Heart left ventricle (tissue), 16 donors: ENCODE data around the gene TXK. TPM values are rescaled to one million over a fixed set of nuclear protein-coding genes. Genes with fewer than 3 reads are reported as not detected.

Experiments used
- ATAC-seq, 4 donors: fragments of 200-7000 bp; cut with Tn5 transposase; one replicate each; pipeline ENCODE4 v1.9.1; 2020 to 2022; ENCODE audit warnings: moderate library complexity in 4 of 4, mild to moderate bottlenecking in 3 of 4, moderate number of reproducible peaks in 1 of 4
- DNase-seq, 5 donors: peaks; one replicate each; pipeline ENCODE4 v3.0.0-alpha.2; 2020
- H3K27ac ChIP-seq, 12 donors: fragments of 200-600 bp; sonication (generic) in 4 of 12; one replicate each; pipeline versions ENCODE4 v1.5.0 to v1.8.0; 2016 to 2022; ENCODE audit warnings: mild to moderate bottlenecking in 2 of 12
- H3K27me3 ChIP-seq, 9 donors: fragments of 200-600 bp; sonication (generic) in 2 of 9; one replicate each; pipeline versions ENCODE4 v1.5.1 to v1.8.0; 2016 to 2022; ENCODE audit warnings: mild to moderate bottlenecking in 3 of 9
- H3K36me3 ChIP-seq, 9 donors: fragments of 200-600 bp; sonication (generic) in 2 of 9; one replicate each; pipeline versions ENCODE4 v1.5.0 to v1.8.0; 2018 to 2022; ENCODE audit warnings: mild to moderate bottlenecking in 2 of 9
- H3K4me1 ChIP-seq, 12 donors: fragments of 200-600 bp; sonication (generic) in 4 of 12; one replicate each; pipeline versions ENCODE4 v1.5.0 to v1.8.0; 2016 to 2022; ENCODE audit warnings: mild to moderate bottlenecking in 3 of 12
- H3K4me3 ChIP-seq, 12 donors: fragments of 200-600 bp; sonication (generic) in 4 of 12; one replicate each; pipeline versions ENCODE4 v1.5.0 to v1.8.0; 2017 to 2022; ENCODE audit warnings: mild to moderate bottlenecking in 9 of 12, moderate library complexity in 4 of 12
- H3K9me3 ChIP-seq, 12 donors: fragments of 200-600 bp; sonication (generic) in 4 of 12; one replicate each; pipeline versions ENCODE4 v1.5.0 to v1.8.0; 2016 to 2022; ENCODE audit warnings: mild to moderate bottlenecking in 1 of 12
- POLR2A ChIP-seq, 2 donors: fragments of 450-650 bp; IDR thresholded peaks; one replicate each; pipeline ENCODE4 v1.6.1; 2017; ENCODE audit warnings: antibody characterized with exemption in 2 of 2, mild to moderate bottlenecking in 2 of 2, moderate library complexity in 2 of 2
- WGBS, 4 donors: extraction: QIAGEN DNeasy Blood & Tissue Kit in 2 of 4; methylation state at CpG; one replicate each; pipeline versions ENCODE4 v1.1.5 to v1.1.7; 2013 to 2018; 5-methylcytosine and 5-hydroxymethylcytosine counted together
- intact Hi-C, 10 donors: fragments of 100-400 bp; cut with DNase I; formaldehyde crosslinking; loops; one replicate each; pipeline versions ENCODE4 v1.11.1 to v1.14.2; 2022
- polyA plus RNA-seq, 2 donors: library from polyadenylated mRNA; stranded (reverse); fragments of 200-250 nt; gene quantifications; one replicate each; pipeline ENCODE4 v1.2.3, GENCODE V29; 2013
- total RNA-seq, 9 donors: library from RNA; depleted of rRNA in 2 of 9; stranded (reverse); fragments of >200 nt in 2 of 9; fragmentation: NEBNext Ultra II Directional in 3 of 9; extraction: Animal tissue kit (Norgen Biotek cat#: 25700) in 3 of 9; gene quantifications; one replicate each; pipeline versions ENCODE4 v1.1.0 to v1.2.4, GENCODE V29; 2016 to 2023
- TF ChIP-seq, protein P1 (sequence below), 12 donors: fragments of 200-600 bp; sonication (generic) in 4 of 12; IDR thresholded peaks; one replicate each; pipeline versions ENCODE4 v1.5.0 to v1.8.0; 2018 to 2022; ENCODE audit warnings: antibody characterized with exemption in 12 of 12, mild to moderate bottlenecking in 5 of 12
- donor health status: ischemic (EF 13 %, LVEDD 7.1; RV severe dilation, severe dysfunction).
- donor health status: healthy with polysubstance abuse.
- donor health status: DM: no; HTN: yes; CAD: no.
- donor health status: DM: no; HTN: no; CAD: no.
- donor health status: ischemic (EF 25% LVEDD 6.9; RV normal size, moderate dysfunction).
- donor health status: ischemic (EF 25% LVEDD 5.7; RV mildly dilated, moderate dysfunction).
- donor health status: healthy.
- donor health status: DM: yes; HTN: yes; CAD: no.
- donor health status: ischemic (EF 35%, LVEDD 5.7; RV mildly dilated, moderate dysfunction).
- donor health status: nonischemic (EF 11% LVEDD 7.7; RV severe dilation, severe dysfunction).
- donor health status: DM: yes; HTN: yes; CAD: no.
- donor health status: PGD.
- donor health status: ischemic (EF 29% LVEDD 5.4; RV normal size, mild dysfunction).
- donor health status: nonischemic (EF 23%, LVEDD 6.1; RV moderate dilation, normal function).

The TXK gene
- total and polyA plus RNA-seq, 11 donors, result 0.18 to 3.3 (median 0.51) TPM; not detected in 1

DNA sequence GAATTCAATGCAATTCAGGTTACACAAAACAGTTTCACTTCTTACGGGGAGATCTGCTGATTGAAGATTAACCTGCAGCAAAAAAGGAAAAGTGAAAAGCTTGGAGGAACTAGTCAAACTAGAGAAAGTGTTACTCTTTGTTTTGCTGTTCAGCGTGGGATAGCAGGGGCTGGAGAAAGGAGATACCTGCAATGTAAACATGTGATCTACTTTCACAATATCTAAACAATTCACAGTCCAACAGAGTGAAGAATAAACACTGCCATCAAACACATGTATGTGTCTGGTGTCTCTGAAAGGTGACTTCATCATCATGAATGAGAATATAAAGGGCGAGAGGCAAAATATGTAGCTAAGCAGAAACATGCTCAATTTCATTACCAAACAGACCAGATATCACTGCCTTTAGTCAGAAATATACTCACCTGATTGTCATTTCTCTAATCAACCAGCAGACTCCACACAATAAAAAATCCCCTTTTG is 91.0 kb downstream of the TXK start:
- DNase-seq (no peak), ATAC-seq (no peak)
- intact Hi-C loops, result no loop called here
- Histone ChIP-seq H3K27me3 (peaks cover 0 to 38% (median 0%) of the 10 kb centered on the region in 9 donors), H3K27ac (no peak overlapping the region), H3K4me1 (peaks cover 0 to 18% (median 6%) of the 10 kb centered on the region in 12 donors), H3K36me3 (no peaks in the 10 kb centered on the region), H3K4me3 (no peak overlapping the region), H3K9me3 (no peaks in the 10 kb centered on the region)
- 71 to 76% (median 75%) methylated on average over 3 of the region's 3 CpGs for WGBS, 4 donors
- TF ChIP-seq POLR2A (IDR thresholded peaks at IDR 0.05), result no peak
- TF ChIP-seq, protein P1, sequence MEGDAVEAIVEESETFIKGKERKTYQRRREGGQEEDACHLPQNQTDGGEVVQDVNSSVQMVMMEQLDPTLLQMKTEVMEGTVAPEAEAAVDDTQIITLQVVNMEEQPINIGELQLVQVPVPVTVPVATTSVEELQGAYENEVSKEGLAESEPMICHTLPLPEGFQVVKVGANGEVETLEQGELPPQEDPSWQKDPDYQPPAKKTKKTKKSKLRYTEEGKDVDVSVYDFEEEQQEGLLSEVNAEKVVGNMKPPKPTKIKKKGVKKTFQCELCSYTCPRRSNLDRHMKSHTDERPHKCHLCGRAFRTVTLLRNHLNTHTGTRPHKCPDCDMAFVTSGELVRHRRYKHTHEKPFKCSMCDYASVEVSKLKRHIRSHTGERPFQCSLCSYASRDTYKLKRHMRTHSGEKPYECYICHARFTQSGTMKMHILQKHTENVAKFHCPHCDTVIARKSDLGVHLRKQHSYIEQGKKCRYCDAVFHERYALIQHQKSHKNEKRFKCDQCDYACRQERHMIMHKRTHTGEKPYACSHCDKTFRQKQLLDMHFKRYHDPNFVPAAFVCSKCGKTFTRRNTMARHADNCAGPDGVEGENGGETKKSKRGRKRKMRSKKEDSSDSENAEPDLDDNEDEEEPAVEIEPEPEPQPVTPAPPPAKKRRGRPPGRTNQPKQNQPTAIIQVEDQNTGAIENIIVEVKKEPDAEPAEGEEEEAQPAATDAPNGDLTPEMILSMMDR (IDR thresholded peaks at IDR 0.05), result no peak

DNA sequence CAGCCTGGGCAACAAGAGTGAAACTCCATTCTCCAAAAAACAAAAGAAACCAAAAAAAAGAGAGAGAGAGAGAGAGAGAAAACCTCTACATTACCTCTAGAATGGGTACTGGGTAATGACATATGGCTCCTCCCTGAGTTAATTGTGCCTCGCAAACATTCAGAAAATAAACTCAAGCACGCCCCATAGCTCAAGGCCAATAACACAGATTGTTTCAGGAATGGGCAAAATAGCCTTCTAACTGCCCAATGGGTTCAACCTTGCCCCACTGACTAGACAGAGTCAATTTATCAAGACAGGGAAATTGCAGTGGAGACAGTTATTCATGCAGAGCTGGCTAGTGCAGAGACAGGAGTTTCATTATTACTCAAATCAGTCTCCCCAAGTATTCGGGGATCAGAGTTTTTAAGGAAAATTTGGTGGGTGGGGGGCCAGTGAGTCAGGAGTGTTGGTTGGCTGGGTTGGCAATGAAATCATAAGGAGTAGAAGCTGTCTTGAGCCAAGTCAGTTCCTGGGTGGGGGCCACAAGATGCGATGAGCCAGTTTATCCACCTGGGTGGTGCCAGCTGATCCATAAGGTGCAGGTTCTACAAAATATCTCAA is 92.4 kb downstream of the TXK start:
- 82 to 93% (median 88%) methylated on average over 4 of the region's 4 CpGs for WGBS, 4 donors
- TF ChIP-seq POLR2A (IDR thresholded peaks at IDR 0.05), result no peak
- TF ChIP-seq, protein P1 (IDR thresholded peaks at IDR 0.05), result no peak
- intact Hi-C loops, result no loop called here

GRCh38 chr4:48039561-48039960 is 94.5 kb downstream of the TXK start:
- no peaks in the 10 kb centered on the region for H3K4me1 ChIP-seq
- intact Hi-C loops, result no loop called here
- no peaks in the 10 kb centered on the region for H3K9me3 ChIP-seq
- ATAC-seq (no peak), DNase-seq (no peak)
- no peak for TF ChIP-seq POLR2A (IDR thresholded peaks at IDR 0.05)
- TF ChIP-seq, protein P1 (IDR thresholded peaks at IDR 0.05), result no peak
- no peak overlapping the region for H3K4me3 ChIP-seq
- H3K27ac ChIP-seq, result no peak overlapping the region
- H3K27me3 ChIP-seq, result peaks cover 0 to 20% (median 0%) of the 10 kb centered on the region in 9 donors
- H3K36me3 ChIP-seq, result no peaks in the 10 kb centered on the region

More for the DNA sequence above, 92.4 kb downstream of the TXK start:
- ATAC-seq, result no peak
- H3K36me3 ChIP-seq, result no peaks in the 10 kb centered on the region
- no peaks in the 10 kb centered on the region for H3K9me3 ChIP-seq
- H3K4me3 ChIP-seq, result no peak overlapping the region
- no peak overlapping the region for H3K27ac ChIP-seq
- H3K4me1 ChIP-seq, result peaks cover 0 to 5% (median 0%) of the 10 kb centered on the region in 12 donors
- DNase-seq, result no peak
- H3K27me3 ChIP-seq, result peaks cover 0 to 38% (median 0%) of the 10 kb centered on the region in 9 donors

DNA sequence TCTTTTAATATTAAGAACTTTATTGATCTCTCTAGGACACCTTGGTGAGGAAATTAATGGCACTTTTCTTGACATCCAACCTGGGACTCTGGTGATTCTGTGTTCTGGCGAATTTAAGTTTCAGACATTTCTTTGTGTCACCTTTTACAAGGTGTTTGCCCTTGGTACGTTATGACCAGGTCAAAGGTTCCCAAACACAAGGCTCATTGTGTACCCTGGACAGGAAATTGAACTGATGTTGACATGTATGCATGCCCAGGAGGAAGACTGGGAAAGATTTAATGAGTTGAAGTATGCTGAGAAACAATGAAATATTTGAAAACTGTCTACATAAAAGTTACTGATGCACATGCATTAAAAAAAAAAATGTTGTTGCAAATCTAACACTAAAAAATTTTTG is 95.4 kb downstream of the TXK start:
- intact Hi-C loops, result no loop called here
- no peak for TF ChIP-seq POLR2A (IDR thresholded peaks at IDR 0.05)
- TF ChIP-seq, protein P1 (IDR thresholded peaks at IDR 0.05), result no peak
- no peak for DNase-seq

More for the DNA sequence above, 95.4 kb downstream of the TXK start:
- Histone ChIP-seq H3K9me3 (no peaks in the 10 kb centered on the region), H3K36me3 (no peaks in the 10 kb centered on the region), H3K4me3 (no peak overlapping the region), H3K27me3 (peaks cover 0 to 12% (median 0%) of the 10 kb centered on the region in 9 donors), H3K4me1 (no peaks in the 10 kb centered on the region), H3K27ac (no peak overlapping the region)
- WGBS, 4 donors, result 15 to 28% (median 20%) methylated on average over 2 of the region's 2 CpGs
- no peak for ATAC-seq
